Transverse colon (tissue), 3 donors: ENCODE measurements around the gene SPACA6.

Experiments
- CTCF ChIP-seq, 5 experiments: fragments of 200-600 bp in 3 of 5; fragments of 450-650 bp in 2 of 5; sonication (generic) in 3 of 5; IDR thresholded peaks; 1 replicate in 2 of 5; 2 replicates in 3 of 5; pipeline ENCODE4 v1.5.1; 2016 to 2017; ENCODE audit warnings: antibody characterized with exemption in 5 of 5, inconsistent platforms in 3 of 5, mild to moderate bottlenecking in 2 of 5, moderate library complexity in 1 of 5
- EP300 ChIP-seq: sonication (generic); formaldehyde crosslinking; IDR thresholded peaks from one replicate; pipeline ENCODE4 v1.6.1; 2017; ENCODE audit warnings: antibody characterized with exemption, low read depth

- TF ChIP-seq EP300: no peak
- no peak for TF ChIP-seq CTCF (IDR thresholded peaks at IDR 0.05)
Measured at GRCh38 chr19:51654783-51655182, 38.3 kb upstream of the SPACA6 start.
